ENCODE data around the gene NCK2. TPM values are rescaled to one million over a fixed set of nuclear protein-coding genes. Genes with fewer than 3 reads are reported as not detected.

The NCK2 gene
- total and polyA plus RNA-seq, 7 experiments from 2014 or later, result 30.8 to 134 (median 105) TPM

DNA sequence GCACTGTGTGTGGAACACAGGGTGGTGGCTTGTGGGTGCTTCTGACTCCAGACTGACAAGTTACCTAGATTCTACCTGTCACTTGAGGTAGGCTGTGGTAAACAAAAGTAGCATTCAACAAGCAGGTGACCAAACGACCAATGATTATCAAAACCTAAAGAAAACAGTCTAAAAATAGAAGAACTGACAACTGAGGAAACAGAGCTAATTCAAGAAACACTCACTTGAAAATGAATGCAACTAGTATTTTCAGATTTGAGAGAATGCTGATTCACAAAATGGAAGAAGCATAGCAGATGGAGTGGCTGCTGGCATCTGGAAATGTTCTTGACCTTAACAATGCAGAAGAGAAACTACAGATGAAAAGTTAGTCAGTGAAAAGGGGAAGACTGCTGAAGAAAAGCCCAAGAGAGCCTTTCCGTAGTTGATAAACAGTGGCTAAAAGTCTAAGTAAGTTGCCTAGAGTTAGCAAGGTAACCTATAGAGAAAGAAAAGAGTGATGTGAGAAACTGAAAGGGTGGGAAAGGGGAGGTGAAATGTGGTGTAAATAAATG is 170.4 kb downstream of the NCK2 start:
- ChIA-PET CTCF (no interaction called here), POLR2A (interaction anchor here (1.6 kb wide), 1 partner anchor 11 kb away, joined by 5 read pairs; no protein-coding TSS in a partner anchor)

DNA sequence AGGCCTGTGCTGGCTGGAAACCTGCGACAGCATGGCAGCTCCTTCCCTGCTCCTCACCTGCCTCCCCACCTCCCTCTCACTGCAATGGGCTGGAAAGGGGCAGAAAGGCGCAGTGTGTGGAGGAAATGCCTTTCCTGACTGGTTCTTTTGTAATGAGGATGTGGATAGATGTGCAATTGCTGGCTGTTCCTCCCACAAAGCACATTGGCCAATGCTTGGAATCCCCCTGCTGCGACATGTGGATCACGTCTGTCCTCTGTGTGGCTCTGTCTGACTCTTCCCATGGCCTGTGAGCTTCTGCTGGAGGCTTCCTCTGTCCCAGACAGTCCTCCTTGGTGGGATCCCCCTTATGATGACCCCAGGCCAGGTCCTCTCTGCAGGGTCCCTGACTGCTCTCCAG is 172.5 kb downstream of the NCK2 start:
- intact Hi-C loops (cut with micrococcal nuclease), result no loop called here
- Histone ChIP-seq H3K36me3 (ENCODE audit: control insufficient read depth in 2 of 3, insufficient read depth in 3 of 3, low read length in 3 of 3) (no peaks in the 10 kb centered on the region), H3K4me1 (ENCODE audit: control insufficient read depth in 2 of 2, insufficient read depth in 2 of 2, low read length in 2 of 2) (peaks cover 0 to 20% of the 10 kb centered on the region in 2 donors), H3K4me3 (ENCODE audit: low read length) (no peak overlapping the region), H3K9me3 (ENCODE audit: control insufficient read depth in 2 of 3, low read length in 3 of 3) (peaks cover 0 to 14% (median 7%) of the 10 kb centered on the region in 3 experiments), H3K27me3 (ENCODE audit: control insufficient read depth in 2 of 2, insufficient read depth in 2 of 2, low read length in 2 of 2) (no peaks in the 10 kb centered on the region), H3K27ac (ENCODE audit: low read depth, low read length) (no peak overlapping the region)
- Mint-ChIP-seq H3K9me3 (peaks cover 11 to 43% (median 26%) of the 10 kb centered on the region in 11 donors), H3K4me1 (peaks cover 13 to 53% (median 46%) of the 10 kb centered on the region in 7 donors), H3K27me3 (no peaks in the 10 kb centered on the region), H3K36me3 (peaks cover 18 to 28% (median 22%) of the 10 kb centered on the region in 5 donors), H3K4me3 (no peak overlapping the region), H3K27ac (peak overlapping the region in 2 of 9 donors; percentile 8 to 71)
- ATAC-seq, result no peak
- ChIA-PET POLR2A (interaction anchor here (0.6 to 2.2 kb wide), 3 partner anchors 9 to 18 kb away, joined by 3 to 10 read pairs (median 6); no protein-coding TSS in a partner anchor), CTCF (no interaction called here)
- no peak for DNase-seq

More for the DNA sequence above, 170.4 kb downstream of the NCK2 start:
- no peaks in the 10 kb centered on the region for H3K27me3 Mint-ChIP-seq
- Histone ChIP-seq H3K36me3 (ENCODE audit: control insufficient read depth in 2 of 3, insufficient read depth in 3 of 3, low read length in 3 of 3) (no peaks in the 10 kb centered on the region), H3K27me3 (ENCODE audit: control insufficient read depth in 2 of 2, insufficient read depth in 2 of 2, low read length in 2 of 2) (no peaks in the 10 kb centered on the region), H3K4me1 (ENCODE audit: control insufficient read depth in 2 of 2, insufficient read depth in 2 of 2, low read length in 2 of 2) (peaks cover 0 to 15% of the 10 kb centered on the region in 2 donors), H3K27ac (ENCODE audit: low read depth, low read length) (no peak overlapping the region), H3K9me3 (ENCODE audit: control insufficient read depth in 2 of 3, low read length in 3 of 3) (peaks cover 0 to 14% (median 7%) of the 10 kb centered on the region in 3 experiments), H3K4me3 (ENCODE audit: low read length) (no peak overlapping the region)
- H3K9me3 Mint-ChIP-seq, result peaks cover 11 to 38% (median 21%) of the 10 kb centered on the region in 11 donors
- peak overlapping the region in 1 of 9 donors; percentile 40 for H3K27ac Mint-ChIP-seq
- peaks cover 18 to 28% (median 25%) of the 10 kb centered on the region in 5 donors for H3K36me3 Mint-ChIP-seq
- H3K4me1 Mint-ChIP-seq, result peaks cover 19 to 48% (median 36%) of the 10 kb centered on the region in 7 donors
- no peak for ATAC-seq
- no peak overlapping the region for H3K4me3 Mint-ChIP-seq
- DNase-seq, result no peak
- intact Hi-C loops (cut with micrococcal nuclease), result no loop called here

DNA sequence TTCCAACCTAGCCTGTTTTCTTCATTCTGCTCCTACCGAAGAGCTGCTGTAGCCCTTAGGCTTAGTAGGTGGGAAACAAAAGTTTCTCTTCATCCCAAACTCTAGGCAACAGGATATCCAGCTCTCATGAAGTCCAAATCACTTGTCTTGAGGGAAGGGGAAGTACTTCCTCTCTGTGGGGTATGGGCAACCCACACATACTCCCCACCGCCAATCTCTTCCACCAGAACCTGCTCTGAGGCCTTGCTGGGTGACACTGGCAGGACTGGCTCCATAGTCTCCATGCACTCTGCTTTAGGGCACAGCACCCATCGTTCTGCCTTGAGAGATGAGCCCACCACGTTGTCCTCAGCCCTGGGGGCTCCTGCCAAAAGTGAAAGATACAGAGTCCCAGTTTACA is 173.0 kb downstream of the NCK2 start:
- H3K4me3 Mint-ChIP-seq, result peak overlapping the region in 1 of 10 donors; percentile 36
- peaks cover 13 to 58% (median 48%) of the 10 kb centered on the region in 7 donors for H3K4me1 Mint-ChIP-seq
- DNase-seq (no peak), ATAC-seq (no peak)
- Histone ChIP-seq H3K4me1 (ENCODE audit: control insufficient read depth in 2 of 2, insufficient read depth in 2 of 2, low read length in 2 of 2) (peaks cover 0 to 20% of the 10 kb centered on the region in 2 donors), H3K9me3 (ENCODE audit: control insufficient read depth in 2 of 3, low read length in 3 of 3) (peaks cover 0 to 14% (median 7%) of the 10 kb centered on the region in 3 experiments), H3K36me3 (ENCODE audit: control insufficient read depth in 2 of 3, insufficient read depth in 3 of 3, low read length in 3 of 3) (no peaks in the 10 kb centered on the region), H3K27ac (ENCODE audit: low read depth, low read length) (no peak overlapping the region), H3K27me3 (ENCODE audit: control insufficient read depth in 2 of 2, insufficient read depth in 2 of 2, low read length in 2 of 2) (no peaks in the 10 kb centered on the region), H3K4me3 (ENCODE audit: low read length) (no peak overlapping the region)
- ChIA-PET CTCF (interaction anchor here (0.9 to 1.4 kb wide), 2 partner anchors 10 to 340 kb away, joined by 3 to 5 read pairs; no protein-coding TSS in a partner anchor), POLR2A (interaction anchor here (0.6 to 2.2 kb wide), 3 partner anchors 9 to 18 kb away, joined by 3 to 10 read pairs (median 6); no protein-coding TSS in a partner anchor)
- peak overlapping the region in 4 of 9 donors; percentile 26 to 86 (median 54) for H3K27ac Mint-ChIP-seq
- intact Hi-C loops (cut with micrococcal nuclease), result no loop called here
- H3K9me3 Mint-ChIP-seq, result peaks cover 11 to 44% (median 26%) of the 10 kb centered on the region in 11 donors
- no peaks in the 10 kb centered on the region for H3K27me3 Mint-ChIP-seq
- H3K36me3 Mint-ChIP-seq, result peaks cover 18 to 28% (median 20%) of the 10 kb centered on the region in 5 donors

DNA sequence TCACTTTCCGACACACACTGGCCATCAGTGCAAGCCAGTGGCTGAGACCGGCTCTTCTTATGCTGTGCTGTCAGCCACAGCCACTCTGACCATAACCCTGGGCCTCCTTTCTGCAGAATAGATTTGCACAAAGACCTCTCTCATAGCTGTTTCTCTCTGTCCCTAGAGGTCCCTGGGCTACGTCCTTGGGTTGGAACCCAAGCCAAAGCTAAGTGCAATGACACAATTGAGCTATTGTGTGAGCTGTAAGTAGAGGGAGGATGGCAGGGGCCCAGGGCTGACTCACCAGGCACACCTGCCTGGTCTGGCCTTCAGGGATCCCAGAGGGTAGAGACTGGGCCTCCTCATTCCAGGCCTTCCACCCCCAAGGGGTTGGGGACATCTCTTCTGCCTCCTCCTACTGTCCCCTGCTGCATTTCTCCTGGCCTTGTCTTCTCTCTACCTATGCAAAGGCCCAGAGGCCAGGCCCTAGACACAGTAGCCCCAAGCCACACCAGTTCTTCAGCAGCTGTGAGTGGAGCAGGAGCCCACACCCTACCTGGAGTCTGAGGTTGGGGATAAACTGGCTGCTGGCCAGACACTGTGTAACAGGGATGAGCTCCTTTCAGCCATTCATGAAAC is 174.6 kb downstream of the NCK2 start:
- peaks cover 9 to 40% (median 23%) of the 10 kb centered on the region in 11 donors for H3K9me3 Mint-ChIP-seq
- no peaks in the 10 kb centered on the region for H3K27me3 Mint-ChIP-seq
- ChIA-PET CTCF (interaction anchor here (0.6 to 2.1 kb wide), 9 partner anchors 10 to 342 kb away, joined by 3 to 8 read pairs (median 5); no protein-coding TSS in a partner anchor), POLR2A (interaction anchor here (1.2 to 1.4 kb wide), 2 partner anchors 17 to 175 kb away, joined by 3 to 6 read pairs; no protein-coding TSS in a partner anchor)
- H3K36me3 ChIP-seq (ENCODE audit: control insufficient read depth in 2 of 3, insufficient read depth in 3 of 3, low read length in 3 of 3), result no peaks in the 10 kb centered on the region
- H3K27ac Mint-ChIP-seq, result peak overlapping the region in 3 of 9 donors; percentile 8 to 68 (median 12)
- no peak for ATAC-seq
- peaks cover 0 to 12% (median 7%) of the 10 kb centered on the region in 3 experiments for H3K9me3 ChIP-seq (ENCODE audit: control insufficient read depth in 2 of 3, low read length in 3 of 3)
- no peak overlapping the region for H3K4me3 ChIP-seq (ENCODE audit: low read length)
- peaks cover 13 to 69% (median 60%) of the 10 kb centered on the region in 7 donors for H3K4me1 Mint-ChIP-seq
- DNase-seq, result no peak
- H3K4me1 ChIP-seq (ENCODE audit: control insufficient read depth in 2 of 2, insufficient read depth in 2 of 2, low read length in 2 of 2), result peaks cover 0 to 21% of the 10 kb centered on the region in 2 donors
- intact Hi-C loops (cut with micrococcal nuclease), result no loop called here
- H3K27me3 ChIP-seq (ENCODE audit: control insufficient read depth in 2 of 2, insufficient read depth in 2 of 2, low read length in 2 of 2), result no peaks in the 10 kb centered on the region
- H3K36me3 Mint-ChIP-seq, result peaks cover 14 to 28% (median 18%) of the 10 kb centered on the region in 5 donors
- peak overlapping the region in 2 of 10 donors; percentile 6 to 29 for H3K4me3 Mint-ChIP-seq
- H3K27ac ChIP-seq (ENCODE audit: low read depth, low read length), result no peak overlapping the region

DNA sequence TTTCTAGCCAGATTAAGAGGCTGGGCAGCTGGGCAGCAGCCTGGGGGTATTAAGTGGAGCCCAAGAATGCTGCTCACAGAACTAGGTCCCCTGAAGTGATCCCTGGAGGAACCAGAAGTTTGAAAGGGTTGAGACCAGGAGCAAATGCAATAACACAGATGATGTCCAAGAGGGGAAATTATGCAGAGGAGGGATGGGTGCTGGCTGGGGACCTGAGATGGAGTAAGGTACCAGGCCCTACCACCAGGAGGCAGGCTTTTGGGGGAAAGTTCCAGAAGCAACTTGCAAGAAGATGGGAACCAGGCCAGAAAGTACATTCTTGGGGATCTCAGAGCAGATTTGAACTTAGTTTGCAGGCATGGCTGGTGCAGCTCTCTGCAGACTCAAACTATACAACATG is 175.1 kb downstream of the NCK2 start:
- Histone ChIP-seq H3K9me3 (ENCODE audit: control insufficient read depth in 2 of 3, low read length in 3 of 3) (peaks cover 0 to 7% (median 6%) of the 10 kb centered on the region in 3 experiments), H3K36me3 (ENCODE audit: control insufficient read depth in 2 of 3, insufficient read depth in 3 of 3, low read length in 3 of 3) (no peaks in the 10 kb centered on the region), H3K4me1 (ENCODE audit: control insufficient read depth in 2 of 2, insufficient read depth in 2 of 2, low read length in 2 of 2) (peaks cover 0 to 26% of the 10 kb centered on the region in 2 donors), H3K4me3 (ENCODE audit: low read length) (no peak overlapping the region), H3K27me3 (ENCODE audit: control insufficient read depth in 2 of 2, insufficient read depth in 2 of 2, low read length in 2 of 2) (no peaks in the 10 kb centered on the region), H3K27ac (ENCODE audit: low read depth, low read length) (no peak overlapping the region)
- Mint-ChIP-seq H3K27ac (peak overlapping the region in 4 of 9 donors; percentile 8 to 68 (median 36)), H3K4me3 (peak overlapping the region in 2 of 10 donors; percentile 6 to 29), H3K27me3 (no peaks in the 10 kb centered on the region), H3K9me3 (peaks cover 5 to 36% (median 20%) of the 10 kb centered on the region in 11 donors), H3K36me3 (peaks cover 11 to 26% (median 14%) of the 10 kb centered on the region in 5 donors), H3K4me1 (peaks cover 13 to 72% (median 65%) of the 10 kb centered on the region in 7 donors)
- ChIA-PET POLR2A (interaction anchor here (0.6 to 1.2 kb wide), 2 partner anchors 121 to 175 kb away, joined by 3 to 6 read pairs; no protein-coding TSS in a partner anchor), CTCF (interaction anchor here (0.6 to 2.1 kb wide), 9 partner anchors 9 to 343 kb away, joined by 3 to 8 read pairs (median 3); no protein-coding TSS in a partner anchor)
- DNase-seq (peak in 6 of 9 donors; percentile 33 to 52 (median 43)), ATAC-seq (peak; percentile 40)
- intact Hi-C loops (cut with micrococcal nuclease), result loop anchor here (1.0 kb wide), 3 partner anchors 9 to 165 kb away; no protein-coding TSS in a partner anchor

DNA sequence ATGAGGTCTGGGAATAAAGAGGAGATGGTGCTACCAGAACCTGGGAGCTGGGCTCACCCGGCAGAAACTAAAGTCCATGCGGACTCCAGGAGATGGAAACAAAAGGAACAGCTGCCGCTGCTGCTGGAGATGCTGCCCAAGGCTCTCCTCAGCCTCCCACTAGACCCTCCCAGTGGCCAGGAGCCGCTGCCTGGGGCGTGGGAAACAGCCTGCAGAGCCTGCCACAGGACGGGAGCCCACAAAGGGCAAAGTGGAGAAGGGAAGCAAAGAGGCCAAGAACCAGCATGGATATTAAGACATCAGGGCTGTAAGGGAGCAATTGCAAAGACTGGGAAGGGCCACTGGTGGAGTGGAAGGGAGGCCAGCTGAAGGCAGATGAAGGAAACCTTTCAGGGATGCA is 179.6 kb downstream of the NCK2 start:
- no peak for ATAC-seq
- CTCF ChIA-PET, result interaction anchor here (0.7 to 1.6 kb wide), 3 partner anchors 11 to 619 kb away, joined by 3 to 6 read pairs (median 4); no protein-coding TSS in a partner anchor
- H3K4me1 Mint-ChIP-seq, result peaks cover 35 to 91% (median 85%) of the 10 kb centered on the region in 7 donors
- POLR2A ChIA-PET, result interaction anchor here (0.9 to 1.0 kb wide), 2 partner anchors 10 to 11 kb away, joined by 3 read pairs; no protein-coding TSS in a partner anchor
- no peaks in the 10 kb centered on the region for H3K27me3 Mint-ChIP-seq
- intact Hi-C loops (cut with micrococcal nuclease), result no loop called here
- Histone ChIP-seq H3K27me3 (ENCODE audit: control insufficient read depth in 2 of 2, insufficient read depth in 2 of 2, low read length in 2 of 2) (no peaks in the 10 kb centered on the region), H3K27ac (ENCODE audit: low read depth, low read length) (no peak overlapping the region), H3K9me3 (ENCODE audit: control insufficient read depth in 2 of 3, low read length in 3 of 3) (no peaks in the 10 kb centered on the region), H3K36me3 (ENCODE audit: control insufficient read depth in 2 of 3, insufficient read depth in 3 of 3, low read length in 3 of 3) (no peaks in the 10 kb centered on the region), H3K4me3 (ENCODE audit: low read length) (no peak overlapping the region), H3K4me1 (ENCODE audit: control insufficient read depth in 2 of 2, insufficient read depth in 2 of 2, low read length in 2 of 2) (peaks cover 29 to 57% of the 10 kb centered on the region in 2 donors)
- peak overlapping the region in 6 of 9 donors; percentile 46 to 89 (median 77) for H3K27ac Mint-ChIP-seq
- peaks cover 0 to 13% (median 5%) of the 10 kb centered on the region in 11 donors for H3K9me3 Mint-ChIP-seq
- no peak for DNase-seq
- H3K4me3 Mint-ChIP-seq, result peak overlapping the region in 5 of 10 donors; percentile 6 to 36 (median 16)
- H3K36me3 Mint-ChIP-seq, result peaks cover 0 to 19% (median 5%) of the 10 kb centered on the region in 5 donors
